Stomach (tissue), 9 donors: ENCODE measurements around the gene CLSTN2. TPM values are rescaled to one million over a fixed set of nuclear protein-coding genes. Genes with fewer than 3 reads are reported as not detected.

Source experiments
- DNase-seq, 2 donors: peaks; one replicate each; pipeline versions ENCODE4 v3.0.0 to v3.0.0-alpha.2; 2013 to 2019
- H3K27ac ChIP-seq, 5 donors: fragments of 200-600 bp in 4 of 5; sonication (generic) in 4 of 5; one replicate each; pipeline ENCODE4 v1.5.1; 2013 to 2019; ENCODE audit warnings: mild to moderate bottlenecking in 1 of 5, moderate library complexity in 1 of 5
- H3K27me3 ChIP-seq, 3 donors: fragments of 200-600 bp; sonication (generic); one replicate each; pipeline ENCODE4 v1.5.1; 2017 to 2019; ENCODE audit warnings: mixed run types in 1 of 3
- H3K36me3 ChIP-seq, 4 donors: fragments of 200-600 bp; sonication (generic); 1 replicate in 3 of 4; 2 replicates in 1 of 4; pipeline ENCODE4 v1.5.1; 2016 to 2019
- H3K4me1 ChIP-seq, 4 donors: fragments of 200-600 bp; sonication (generic); one replicate each; pipeline ENCODE4 v1.5.1; 2016 to 2019
- H3K4me3 ChIP-seq, 4 donors: fragments of 200-600 bp; sonication (generic) in 3 of 4; one replicate each; pipeline ENCODE4 v1.5.1; 2016 to 2019; ENCODE audit warnings: mild to moderate bottlenecking in 1 of 4
- H3K9me3 ChIP-seq, 4 donors: fragments of 200-600 bp; sonication (generic); one replicate each; pipeline ENCODE4 v1.5.1; 2016 to 2019
- CTCF ChIP-seq, 7 experiments: fragments of 450-650 bp in 4 of 7; fragments of 200-600 bp in 3 of 7; sonication (generic) in 3 of 7; IDR thresholded peaks; one replicate each; pipeline ENCODE4 v1.5.1; 2016 to 2019; ENCODE audit warnings: antibody characterized with exemption in 7 of 7, control low read depth in 2 of 7, mild to moderate bottlenecking in 1 of 7
- EP300 ChIP-seq: sonication (generic); formaldehyde crosslinking; IDR thresholded peaks from one replicate; pipeline ENCODE4 v1.6.1; 2017; ENCODE audit warnings: antibody characterized with exemption
- POLR2A ChIP-seq, 4 donors: fragments of 450-650 bp; IDR thresholded peaks; one replicate each; pipeline ENCODE4 v1.6.1; 2016; ENCODE audit warnings: antibody characterized with exemption in 4 of 4, control low read depth in 2 of 4, mild to moderate bottlenecking in 1 of 4, moderate library complexity in 1 of 4
- POLR2AphosphoS5 ChIP-seq, 3 donors: sonication (generic); formaldehyde crosslinking; IDR thresholded peaks; one replicate each; pipeline ENCODE4 v1.6.1; 2016; ENCODE audit warnings: antibody characterized with exemption in 3 of 3
- WGBS, 5 donors: extraction: QIAGEN DNeasy Blood & Tissue Kit in 3 of 5; methylation state at CpG; one replicate each; pipeline versions ENCODE4 v1.1.5 to v1.1.7; 2013 to 2018; 5-methylcytosine and 5-hydroxymethylcytosine counted together
- intact Hi-C: fragments of 100-400 bp; cut with DNase I; formaldehyde crosslinking; loops from one replicate; pipeline ENCODE4 v1.15.1; 2023; ENCODE audit warnings: low total_unique reads
- polyA plus RNA-seq, 3 donors: library from polyadenylated mRNA; stranded (reverse); fragments of 200-250 nt; gene quantifications; one replicate each; pipeline ENCODE4 v1.2.3, GENCODE V29; 2013
- total RNA-seq, 5 donors: library from RNA; depleted of rRNA; stranded (reverse); fragments of >200 nt; gene quantifications; one replicate each; pipeline versions ENCODE4 v1.1.0 to v1.2.3, GENCODE V29; 2014 to 2016
- donor health status: healthy with polysubstance abuse.
- donor health status: Bipolar disorder and iron deficiency.
- donor health status: healthy.

The CLSTN2 gene
- total and polyA plus RNA-seq, 8 donors: 0.10 to 5.4 (median 1.7) TPM

DNA sequence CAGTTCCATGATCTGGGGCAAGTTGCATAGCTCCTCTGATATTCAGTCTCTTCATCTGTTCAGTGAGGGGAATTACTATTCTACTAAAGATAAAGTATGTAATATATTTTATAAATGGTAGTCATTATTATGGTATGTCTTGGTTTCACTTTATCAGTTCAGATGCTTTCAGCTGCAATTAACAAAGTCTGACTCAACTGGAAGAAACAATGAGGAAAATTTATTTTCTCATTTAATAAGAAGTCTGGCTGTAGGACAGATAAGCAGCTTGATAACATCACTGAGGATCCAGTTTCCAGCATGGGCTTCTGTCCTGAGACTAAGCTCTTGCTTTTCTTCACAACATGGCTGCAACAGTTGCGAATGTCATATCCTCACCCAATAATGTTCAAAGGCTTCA lies 388.6 kb downstream of the CLSTN2 start:
- WGBS, 5 donors: 70 to 92% (median 90%) methylated on average over 1 of the region's 1 CpG
- Histone ChIP-seq H3K4me1 (no peaks in the 10 kb centered on the region), H3K9me3 (no peaks in the 10 kb centered on the region), H3K36me3 (no peaks in the 10 kb centered on the region), H3K4me3 (no peak overlapping the region), H3K27ac (no peak overlapping the region), H3K27me3 (no peaks in the 10 kb centered on the region)
- DNase-seq: no peak
- TF ChIP-seq EP300 (no peak), CTCF (IDR thresholded peaks at IDR 0.05) (no peak), POLR2A (IDR thresholded peaks at IDR 0.05) (no peak), POLR2AphosphoS5 (IDR thresholded peaks at IDR 0.05) (no peak)
- intact Hi-C loops: no loop called here

- 9 to 25% (median 13%) methylated on average over 2 of the region's 2 CpGs for WGBS, 5 donors
- TF ChIP-seq POLR2AphosphoS5 (IDR thresholded peaks at IDR 0.05): no peak
- no peak for TF ChIP-seq POLR2A (IDR thresholded peaks at IDR 0.05)
- no peak for TF ChIP-seq CTCF (IDR thresholded peaks at IDR 0.05)
- no peak for TF ChIP-seq EP300
Observed at GRCh38 chr3:140332131-140332530, 397.1 kb downstream of the CLSTN2 start.

DNA sequence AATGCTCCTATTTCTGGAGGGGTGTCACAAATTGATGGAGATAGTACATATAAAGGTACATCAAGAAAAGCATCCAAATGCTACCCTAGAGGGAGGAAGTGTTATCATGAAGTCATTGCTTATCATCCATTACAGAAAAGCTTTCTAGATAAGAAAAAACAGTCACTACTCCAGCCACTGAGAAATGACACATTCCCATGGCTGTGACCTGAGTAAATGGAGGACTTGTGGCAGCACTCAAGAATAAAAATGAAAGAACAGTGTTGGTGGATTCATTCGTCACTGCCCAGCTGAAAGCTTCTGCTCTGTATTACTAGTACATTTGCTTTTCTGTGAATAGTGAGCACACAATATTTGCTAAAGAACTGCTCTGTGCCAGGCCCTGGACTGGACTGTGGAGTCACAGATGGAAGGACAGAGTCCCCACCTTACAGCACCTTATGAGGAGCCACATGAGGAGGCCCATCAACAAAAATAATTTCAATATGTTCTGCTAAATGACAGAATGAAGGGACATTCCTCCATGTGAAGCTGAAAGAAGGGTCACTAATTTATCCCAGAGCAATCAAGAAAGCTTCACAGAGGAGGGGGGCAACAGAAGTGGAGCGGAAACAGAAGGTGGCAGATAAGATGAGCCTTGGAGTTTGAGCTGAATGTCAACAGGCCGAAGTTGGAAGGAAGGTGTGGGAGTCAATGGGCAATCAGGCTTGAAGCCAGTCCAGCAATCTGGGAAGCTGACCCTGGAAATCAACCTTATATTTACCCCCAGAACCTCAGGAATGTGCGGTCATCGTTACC lies 399.3 kb downstream of the CLSTN2 start:
- H3K27me3 ChIP-seq: no peaks in the 10 kb centered on the region
- WGBS, 5 donors: 51 to 78% (median 63%) methylated on average over 5 of the region's 5 CpGs
- no peaks in the 10 kb centered on the region for H3K36me3 ChIP-seq
- H3K27ac ChIP-seq: no peak overlapping the region
- TF ChIP-seq EP300 (no peak), CTCF (IDR thresholded peaks at IDR 0.05) (no peak), POLR2A (IDR thresholded peaks at IDR 0.05) (no peak), POLR2AphosphoS5 (IDR thresholded peaks at IDR 0.05) (no peak)
- intact Hi-C loops: no loop called here
- H3K9me3 ChIP-seq: no peaks in the 10 kb centered on the region
- no peak overlapping the region for H3K4me3 ChIP-seq
- H3K4me1 ChIP-seq: peaks cover 0 to 8% (median 0%) of the 10 kb centered on the region in 4 donors
- DNase-seq: no peak

More at GRCh38 chr3:140332131-140332530, 397.1 kb downstream of the CLSTN2 start:
- Histone ChIP-seq H3K27ac (no peak overlapping the region), H3K9me3 (no peaks in the 10 kb centered on the region), H3K36me3 (no peaks in the 10 kb centered on the region), H3K4me1 (peaks cover 0 to 8% (median 0%) of the 10 kb centered on the region in 4 donors), H3K4me3 (no peak overlapping the region), H3K27me3 (no peaks in the 10 kb centered on the region)
- intact Hi-C loops: no loop called here
- DNase-seq: no peak

GRCh38 chr3:140336465-140336864 lies 401.5 kb downstream of the CLSTN2 start:
- no peak overlapping the region for H3K27ac ChIP-seq
- 56 to 92% (median 78%) methylated on average over 3 of the region's 3 CpGs for WGBS, 5 donors
- H3K4me1 ChIP-seq: peaks cover 0 to 8% (median 0%) of the 10 kb centered on the region in 4 donors
- H3K4me3 ChIP-seq: no peak overlapping the region
- intact Hi-C loops: no loop called here
- no peaks in the 10 kb centered on the region for H3K27me3 ChIP-seq
- no peaks in the 10 kb centered on the region for H3K36me3 ChIP-seq
- TF ChIP-seq CTCF (IDR thresholded peaks at IDR 0.05): no peak
- TF ChIP-seq POLR2AphosphoS5 (IDR thresholded peaks at IDR 0.05): no peak
- TF ChIP-seq POLR2A (IDR thresholded peaks at IDR 0.05): no peak
- TF ChIP-seq EP300: no peak
- H3K9me3 ChIP-seq: no peaks in the 10 kb centered on the region
- no peak for DNase-seq
